OCI-LY7 (cell line): ENCODE measurements around the gene ENPP7.

ENCODE experiments used
- EZH2phosphoT487 ChIP-seq: fragments of 200-600 bp; sonication (generic); IDR thresholded peaks from 2 replicates; pipeline ENCODE4 v1.6.1; 2018; ENCODE audit warnings: low read depth, borderline replicate concordance, mild to moderate bottlenecking, mixed run types, antibody characterized with exemption, low read length, moderate library complexity, mixed read lengths
- TF ChIP-seq, protein P1 (sequence below): fragments of 200-600 bp; sonication (generic); conservative IDR thresholded peaks from 2 replicates; pipeline ENCODE4 v1.5.1; 2014; ENCODE audit warnings: mild to moderate bottlenecking, antibody characterized with exemption, low read length, moderate library complexity, mixed read lengths

DNA sequence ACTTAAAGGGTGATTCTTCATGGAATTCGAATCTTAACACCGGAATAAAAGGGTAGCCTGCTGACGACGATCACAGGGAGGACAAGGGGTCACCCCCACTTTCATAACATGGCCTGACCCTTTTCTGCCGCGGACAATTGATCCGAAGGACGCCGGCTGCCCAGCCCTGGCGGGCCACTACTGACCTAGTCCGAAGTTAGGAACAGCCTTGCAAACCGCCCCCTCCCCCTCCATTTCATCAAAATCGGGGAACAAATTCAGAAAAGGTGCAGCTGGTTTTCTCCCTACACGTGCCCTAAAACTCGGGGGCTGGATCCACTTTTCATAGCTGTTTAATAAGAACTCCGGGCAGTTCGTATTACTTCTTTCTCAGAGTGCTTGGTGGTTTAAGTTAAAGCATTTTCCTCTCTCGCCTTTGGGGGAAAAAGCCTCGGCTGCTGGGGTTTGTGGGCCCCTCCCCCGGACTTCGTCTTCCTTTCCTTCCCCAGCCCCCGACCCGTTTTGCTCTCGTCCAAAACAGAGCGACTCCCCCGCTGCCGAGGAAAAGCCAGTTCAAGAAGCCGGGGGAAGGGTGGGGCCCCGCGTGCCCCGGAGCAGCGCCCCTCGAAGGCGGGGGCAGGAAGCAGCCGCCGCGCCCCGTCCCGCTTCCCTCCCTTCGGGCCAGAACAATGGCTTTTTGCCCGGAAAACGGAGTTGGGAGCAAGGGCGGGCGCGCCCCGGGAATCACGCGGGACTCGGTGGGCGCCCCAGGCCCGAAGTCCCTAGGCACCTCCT is 46.6 kb downstream of the ENPP7 start:
- TF ChIP-seq, protein P1, sequence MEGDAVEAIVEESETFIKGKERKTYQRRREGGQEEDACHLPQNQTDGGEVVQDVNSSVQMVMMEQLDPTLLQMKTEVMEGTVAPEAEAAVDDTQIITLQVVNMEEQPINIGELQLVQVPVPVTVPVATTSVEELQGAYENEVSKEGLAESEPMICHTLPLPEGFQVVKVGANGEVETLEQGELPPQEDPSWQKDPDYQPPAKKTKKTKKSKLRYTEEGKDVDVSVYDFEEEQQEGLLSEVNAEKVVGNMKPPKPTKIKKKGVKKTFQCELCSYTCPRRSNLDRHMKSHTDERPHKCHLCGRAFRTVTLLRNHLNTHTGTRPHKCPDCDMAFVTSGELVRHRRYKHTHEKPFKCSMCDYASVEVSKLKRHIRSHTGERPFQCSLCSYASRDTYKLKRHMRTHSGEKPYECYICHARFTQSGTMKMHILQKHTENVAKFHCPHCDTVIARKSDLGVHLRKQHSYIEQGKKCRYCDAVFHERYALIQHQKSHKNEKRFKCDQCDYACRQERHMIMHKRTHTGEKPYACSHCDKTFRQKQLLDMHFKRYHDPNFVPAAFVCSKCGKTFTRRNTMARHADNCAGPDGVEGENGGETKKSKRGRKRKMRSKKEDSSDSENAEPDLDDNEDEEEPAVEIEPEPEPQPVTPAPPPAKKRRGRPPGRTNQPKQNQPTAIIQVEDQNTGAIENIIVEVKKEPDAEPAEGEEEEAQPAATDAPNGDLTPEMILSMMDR, result peak; percentile 71
- TF ChIP-seq EZH2phosphoT487, result no peak
